Measurements from ENCODE around the gene CT47A1.
"Not testable (repeated sequence)": the region's sequence is repeated elsewhere in the genome, so short reads cannot be mapped to it uniquely, and the experiment has no call there.

CT47A1 gene

DNA sequence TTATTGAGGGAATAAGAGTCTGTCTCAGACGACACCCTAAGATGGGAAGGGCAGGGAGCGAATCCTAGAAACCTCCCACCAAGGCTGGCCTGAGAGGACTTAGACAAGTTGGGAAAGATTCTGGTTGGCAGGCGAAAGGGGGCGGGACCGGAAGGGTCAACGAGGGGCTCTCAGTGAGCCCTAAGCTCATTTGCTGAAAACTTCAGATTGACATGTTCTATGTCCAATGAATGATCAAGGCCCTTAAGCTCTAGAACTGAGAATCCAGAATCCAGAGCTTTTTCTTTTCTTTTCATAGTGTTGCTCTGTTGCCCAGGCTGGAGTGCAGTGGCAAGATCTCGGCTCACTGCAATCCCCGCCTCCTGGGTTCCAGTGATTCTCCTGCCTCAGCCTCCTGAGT lies at the start of gene CT47A1:
Gene CT47A1 (minus strand): TSS at position 101 of the 400 bp plus-strand sequence. CDS start 231 bp downstream, outside the sequence.
- not testable (repeated sequence) for DNase-seq

- no peak for DNase-seq
Observed at GRCh38 chrX:121032531-121032930, 47.0 kb upstream of the CT47A1 start.

DNA sequence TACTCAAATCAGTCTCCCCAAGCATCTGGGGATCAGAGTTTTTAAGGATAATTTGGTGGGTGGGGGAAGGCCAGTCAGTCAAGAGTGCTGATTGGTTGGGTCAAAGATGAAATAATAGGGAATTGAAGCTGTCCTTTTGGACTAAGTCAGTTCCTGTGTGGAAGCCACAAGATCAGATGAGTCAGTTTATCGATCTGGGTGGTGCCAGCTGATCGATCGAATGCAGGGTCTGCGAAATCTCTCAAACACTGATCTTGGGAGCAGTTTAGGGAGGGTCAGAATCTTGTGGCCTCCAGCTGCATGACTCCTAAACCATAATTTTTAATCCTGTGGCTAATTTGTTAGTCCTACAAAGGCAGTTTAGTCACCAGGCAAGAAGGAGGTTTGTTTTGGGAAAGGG lies 44.5 kb upstream of the CT47A1 start:
- no peak for DNase-seq

DNA sequence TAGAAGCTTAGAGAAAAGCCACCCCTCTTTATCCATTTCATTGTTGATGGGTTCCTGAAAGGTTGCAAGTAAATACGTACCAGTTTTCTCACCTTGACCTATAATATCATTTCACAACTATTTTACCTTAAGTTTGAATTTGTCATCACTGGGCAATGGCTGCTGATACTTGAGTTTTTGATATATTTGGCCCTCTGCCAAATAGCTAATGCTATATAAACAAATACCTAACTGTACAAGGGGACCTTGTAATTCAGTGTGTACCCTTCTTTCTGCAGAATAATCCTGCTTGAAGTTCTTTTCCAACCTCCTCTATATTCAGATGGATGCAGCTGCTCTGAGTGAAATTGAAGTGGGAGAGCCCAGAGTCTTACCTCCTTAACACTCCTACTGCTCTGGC lies 42.9 kb upstream of the CT47A1 start:
- no peak for DNase-seq

DNA sequence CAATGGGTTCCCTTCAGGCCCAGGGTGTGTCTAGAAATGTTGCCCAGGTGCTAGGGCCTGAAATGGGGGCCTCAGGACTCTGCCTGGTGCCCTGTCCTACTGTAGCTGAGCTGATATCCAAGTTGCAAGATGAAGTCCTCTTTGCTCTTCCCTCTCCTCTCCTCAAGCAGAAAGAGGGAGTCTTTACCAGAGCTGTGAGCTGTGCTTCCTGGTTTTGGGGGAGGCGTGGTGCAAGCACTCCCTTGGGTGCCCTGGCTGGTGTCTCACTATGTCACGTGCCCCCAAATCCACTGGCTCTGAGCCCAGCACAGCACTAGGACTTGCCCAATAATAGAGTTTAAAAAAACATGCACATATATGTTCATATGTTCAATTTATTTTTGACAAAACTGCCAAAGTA lies 29.3 kb upstream of the CT47A1 start:
- DNase-seq = no peak

GRCh38 chrX:121013897-121014455 lies 28.4 kb upstream of the CT47A1 start:
- no peak for DNase-seq

- DNase-seq = no peak
Observed at GRCh38 chrX:121011254-121011653, 25.7 kb upstream of the CT47A1 start.

DNA sequence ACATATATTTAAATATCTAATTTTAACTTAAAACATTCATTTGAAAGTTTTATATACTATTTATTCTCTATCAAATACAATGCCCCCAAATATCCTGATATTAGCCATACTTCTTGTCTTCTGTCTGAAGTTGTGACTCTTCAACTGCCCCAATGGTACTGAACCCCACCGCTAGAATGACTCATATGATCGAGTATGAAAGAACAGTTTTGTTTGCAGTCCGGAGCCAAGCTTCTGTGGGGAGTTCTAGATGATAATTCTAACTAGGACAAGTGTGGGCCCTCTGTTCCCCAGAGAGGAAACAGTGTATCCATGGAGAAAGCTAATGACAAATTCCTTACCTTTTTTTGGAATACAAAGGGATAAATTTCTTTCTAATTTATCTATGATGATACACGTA lies 24.7 kb upstream of the CT47A1 start:
- DNase-seq = no peak

DNA sequence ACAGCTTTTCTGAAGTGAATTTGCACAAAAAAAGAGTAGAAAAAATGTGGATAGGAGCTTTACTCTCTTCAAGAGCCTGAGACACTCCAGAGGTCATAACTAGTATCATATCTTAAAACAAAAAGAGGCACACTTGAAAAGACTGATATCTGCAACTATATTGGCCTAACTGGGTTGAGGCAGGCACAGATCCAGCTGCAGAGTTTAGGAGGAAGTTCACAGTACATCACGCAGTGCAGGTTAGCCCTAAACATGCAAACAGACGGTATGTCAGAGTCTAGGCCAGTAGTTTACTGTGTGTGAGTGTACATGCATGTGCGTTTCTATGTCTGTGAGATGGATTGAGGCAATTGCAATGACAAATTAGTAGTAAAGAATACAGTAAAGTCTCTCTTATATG lies 24.2 kb upstream of the CT47A1 start:
- DNase-seq = no peak

- DNase-seq = no peak
Observed at GRCh38 chrX:121008920-121009319, 23.4 kb upstream of the CT47A1 start.

DNA sequence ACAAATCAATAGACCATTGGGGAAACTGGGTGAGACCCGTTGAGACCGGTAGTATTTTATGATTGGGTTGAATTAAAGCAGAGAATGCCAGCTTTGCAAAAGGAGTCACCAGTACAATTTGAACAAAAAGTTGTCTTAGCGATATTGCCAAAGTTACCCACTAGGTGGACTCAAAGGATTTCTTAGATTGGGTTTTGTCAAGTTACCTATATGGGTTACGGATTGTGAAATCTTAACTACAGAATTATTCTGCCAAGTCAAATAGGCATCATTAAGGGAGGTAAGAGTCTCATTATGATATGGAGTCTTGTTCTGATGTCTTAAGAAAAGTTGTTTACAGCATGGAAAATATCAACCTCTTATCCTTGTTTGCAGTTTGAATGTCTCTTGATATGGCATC lies 15.0 kb upstream of the CT47A1 start:
- no peak for DNase-seq

- no peak for DNase-seq
Observed at GRCh38 chrX:120999413-120999812, 13.9 kb upstream of the CT47A1 start.

DNA sequence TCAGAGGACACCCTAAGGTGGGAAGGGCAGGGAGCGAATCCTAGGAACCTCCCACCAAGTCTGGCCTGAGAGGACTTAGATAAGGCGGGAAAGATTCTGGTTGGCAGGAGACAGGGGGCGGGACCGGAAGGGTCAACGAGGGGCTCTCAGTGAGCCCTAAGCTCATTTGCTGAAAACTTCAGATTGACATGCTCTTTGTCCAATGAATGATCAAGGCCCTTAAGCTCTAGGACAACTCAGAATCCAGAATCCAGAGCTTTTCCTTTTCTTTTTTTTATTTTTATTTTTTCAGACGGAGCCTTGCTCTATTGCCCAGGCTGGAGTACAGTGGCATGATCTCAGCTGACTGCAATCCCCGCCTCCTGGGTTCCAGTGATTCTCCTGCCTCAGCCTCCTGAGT lies 29.1 kb downstream of the CT47A1 start, which contains the start of gene CT47A7:
Gene CT47A7 (minus strand): TSS at position 101 of the 400 bp plus-strand sequence. CDS start 255 bp downstream, outside the sequence.
- DNase-seq = not testable (repeated sequence)
